Pancreas (tissue), 10 donors: ENCODE measurements around the gene PTPRCAP. TPM values are rescaled to one million over a fixed set of nuclear protein-coding genes. Genes with fewer than 3 reads are reported as not detected.

Source experiments
- ATAC-seq, 4 donors: fragments of 200-7000 bp; cut with Tn5 transposase; one replicate each; pipeline versions ENCODE4 v1.8.0 to v1.9.1; 2020; ENCODE audit warnings: mild to moderate bottlenecking in 4 of 4, moderate library complexity in 4 of 4
- DNase-seq, 6 donors: peaks; one replicate each; pipeline ENCODE4 v3.0.0-alpha.2; 2020
- FAIRE-seq: peaks from 2 replicates; lab custom pipeline; 2012; peaks lifted over from hg19 to GRCh38; lab: Jason Lieb, UNC
- H3K27ac ChIP-seq, 4 donors: fragments of 200-600 bp; sonication (generic); 1 replicate in 3 of 4; 2 replicates in 1 of 4; pipeline versions ENCODE4 v1.5.0 to v1.8.0; 2020
- H3K27me3 ChIP-seq, 4 donors: fragments of 200-600 bp; one replicate each; pipeline ENCODE4 v1.8.0; 2021
- H3K36me3 ChIP-seq, 3 donors: fragments of 200-600 bp; sonication (generic) in 1 of 3; one replicate each; pipeline versions ENCODE4 v1.5.0 to v1.8.0; 2020 to 2021
- H3K4me1 ChIP-seq, 3 donors: fragments of 200-600 bp; one replicate each; pipeline ENCODE4 v1.8.0; 2021
- H3K4me3 ChIP-seq, 4 donors: fragments of 200-600 bp; sonication (generic) in 2 of 4; one replicate each; pipeline versions ENCODE4 v1.5.0 to v1.8.0; 2020 to 2021
- H3K9me3 ChIP-seq, 4 donors: fragments of 200-600 bp; one replicate each; pipeline ENCODE4 v1.8.0; 2021
- CTCF ChIP-seq, 4 donors: fragments of 200-600 bp; sonication (generic) in 3 of 4; IDR thresholded peaks; one replicate each; pipeline versions ENCODE4 v1.5.0 to v1.8.0; 2021; ENCODE audit warnings: antibody characterized with exemption in 4 of 4
- WGBS, 2 donors: extraction: QIAGEN DNeasy Blood & Tissue Kit; methylation state at CpG; one replicate each; pipeline ENCODE4 v1.1.7; 2013; 5-methylcytosine and 5-hydroxymethylcytosine counted together
- intact Hi-C, 3 donors: fragments of 100-400 bp; cut with DNase I; formaldehyde crosslinking; loops; one replicate each; pipeline versions ENCODE4 v1.11.1 to v1.14.2; 2022
- polyA plus RNA-seq, 2 donors: library from polyadenylated mRNA; stranded (reverse); fragments of 200-250 nt; gene quantifications; one replicate each; pipeline ENCODE4 v1.2.3, GENCODE V29; 2013
- total RNA-seq, 6 donors: library from RNA; stranded (reverse); fragmentation: NEBNext Ultra II Directional in 4 of 6; extraction: Animal tissue kit (Norgen Biotek cat#: 25700) in 4 of 6; gene quantifications; one replicate each; pipeline versions ENCODE4 v1.2.1 to v1.2.4, GENCODE V29; 2021 to 2023
- donor health status: healthy with polysubstance abuse.
- donor health status: DM: no; HTN: no; CAD: no; lungs with moderate emphysema.
- donor health status: DM: no; HTN: no; CAD: no.
- donor health status: control.
- donor health status: control.
- donor health status: Bipolar disorder and iron deficiency.
- donor health status: DM: yes; HTN: yes; CAD: no.
- donor health status: DM: no; HTN: no; CAD: no.
- donor health status: DM: no; HTN: no; CAD: no.
- donor health status: DM: yes; HTN: yes; CAD: no.

The PTPRCAP gene
- total and polyA plus RNA-seq, 8 donors = 0.63 to 13.1 (median 2.2) TPM

DNA sequence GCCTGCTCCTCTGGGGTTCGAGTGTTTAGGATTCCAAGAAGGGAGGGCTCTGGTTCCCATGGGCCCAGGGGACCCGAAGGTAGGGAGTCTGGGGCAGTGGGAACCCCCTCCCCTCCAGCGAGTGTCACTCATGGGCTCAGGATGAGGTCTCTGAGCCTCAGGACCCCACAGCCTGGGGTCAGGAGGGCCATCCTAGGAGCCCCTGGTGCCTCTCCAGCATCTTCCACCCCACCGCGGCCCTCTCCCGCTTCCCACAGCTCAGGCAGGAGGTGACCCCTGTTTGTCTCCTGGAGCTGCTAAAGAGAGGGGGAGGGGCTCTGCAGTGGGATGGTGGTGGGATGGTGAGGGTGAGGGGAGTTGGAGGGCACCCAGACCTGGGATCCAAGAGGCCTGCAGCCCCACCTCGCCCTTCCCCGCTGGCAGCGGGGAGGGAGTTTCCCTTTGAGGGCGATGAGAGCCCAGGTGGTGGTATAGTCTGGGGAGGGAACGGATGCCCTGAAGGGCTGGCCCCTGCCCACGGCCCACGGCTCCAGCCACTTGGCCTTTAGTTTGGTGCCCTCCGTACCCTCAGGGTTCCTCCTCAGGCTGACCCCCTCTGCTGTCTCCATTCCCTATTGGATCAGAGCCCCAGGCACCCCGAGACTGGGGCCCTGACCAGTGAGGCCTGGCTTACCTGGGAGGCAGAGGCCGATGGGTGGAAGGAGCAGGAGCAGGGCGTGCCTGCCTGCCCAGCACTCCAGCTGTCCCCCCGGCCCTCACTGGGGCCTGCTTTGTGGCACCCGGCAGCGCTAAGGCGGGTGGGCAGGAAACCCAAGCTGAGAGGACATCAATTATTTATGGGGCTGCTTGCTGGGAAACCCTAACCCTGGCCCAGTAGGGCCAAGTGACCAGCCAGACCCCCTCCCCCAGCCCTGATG lies 16.6 kb upstream of the PTPRCAP start:
- intact Hi-C loops = no loop called here
- H3K36me3 ChIP-seq = no peaks in the 10 kb centered on the region
- peak in 3 of 6 donors; percentile 9 to 59 (median 21) for DNase-seq
- no peaks in the 10 kb centered on the region for H3K27me3 ChIP-seq
- 84 to 85% methylated on average over 20 to 21 of the region's 21 CpGs for WGBS, 2 donors
- TF ChIP-seq CTCF (IDR thresholded peaks at IDR 0.05) = no peak
- H3K4me1 ChIP-seq = peaks cover 0 to 2% (median 0%) of the 10 kb centered on the region in 3 donors
- H3K4me3 ChIP-seq = no peak overlapping the region
- no peak for FAIRE-seq
- H3K9me3 ChIP-seq = no peaks in the 10 kb centered on the region
- no peak overlapping the region for H3K27ac ChIP-seq
- ATAC-seq = no peak

DNA sequence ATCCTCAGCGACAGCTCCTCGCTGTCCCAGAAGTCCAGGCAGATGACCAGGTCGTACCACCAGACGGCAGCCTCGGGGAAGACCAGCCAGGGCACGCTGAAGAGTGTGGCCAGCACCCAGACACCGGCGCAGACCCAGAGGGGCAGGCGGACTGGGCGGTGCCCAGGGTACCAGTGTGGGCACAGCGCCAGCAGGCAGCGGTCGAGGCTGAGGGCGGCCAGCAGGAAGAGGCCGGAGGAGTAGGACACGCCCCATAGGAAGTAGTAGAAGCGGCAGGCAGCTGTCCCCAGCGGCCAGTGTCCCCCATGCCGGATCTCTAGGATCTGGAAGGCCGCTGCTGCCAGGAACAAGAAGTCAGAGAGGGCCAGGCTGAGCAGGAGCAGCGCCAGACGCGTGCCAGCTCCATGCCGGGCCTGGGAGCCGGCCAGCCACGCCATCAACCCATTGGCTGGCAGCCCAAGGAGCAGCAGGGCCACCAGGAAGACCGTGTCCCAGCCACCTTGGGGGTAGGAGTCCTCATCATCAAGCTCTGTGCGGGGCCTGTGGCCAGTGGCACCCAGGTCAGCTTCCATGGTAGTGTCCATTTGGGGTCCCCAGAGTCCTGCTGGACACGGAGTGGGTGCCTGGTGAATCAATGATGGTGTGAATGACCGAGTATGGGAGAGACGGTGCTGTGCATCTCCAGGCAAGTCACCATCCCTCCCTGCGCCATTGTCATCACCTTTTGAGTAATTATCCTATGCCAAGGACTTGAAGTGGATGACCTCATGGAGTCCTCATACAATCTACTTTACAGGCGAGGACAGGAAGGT lies 14.9 kb upstream of the PTPRCAP start, which contains the start of gene GPR152:
Gene GPR152 (minus strand): TSS at position 589 of the 812 bp plus-strand sequence. CDS start 5 bp downstream, at position 584.
- FAIRE-seq (no peak), DNase-seq (peak in 4 of 6 donors; percentile 42 to 86 (median 72)), ATAC-seq (peak; percentile 54 to 82 (median 57))
- Histone ChIP-seq H3K4me3 (peak within 1 kb of the TSS in 1 of 4 donors; percentile 18), H3K27me3 (no peaks in the 10 kb centered on the region), H3K36me3 (no peaks in the 10 kb centered on the region), H3K4me1 (peaks cover 0 to 2% (median 0%) of the 10 kb centered on the region in 3 donors), H3K27ac (peak within 1 kb of the TSS in 2 of 4 donors; percentile 7 to 17), H3K9me3 (no peaks in the 10 kb centered on the region)
- TF ChIP-seq CTCF (IDR thresholded peaks at IDR 0.05) = peak in 1 of 4 donors; percentile 9
- 68 to 78% methylated on average over 32 to 33 of the region's 33 CpGs for WGBS, 2 donors
- intact Hi-C loops = no loop called here

DNA sequence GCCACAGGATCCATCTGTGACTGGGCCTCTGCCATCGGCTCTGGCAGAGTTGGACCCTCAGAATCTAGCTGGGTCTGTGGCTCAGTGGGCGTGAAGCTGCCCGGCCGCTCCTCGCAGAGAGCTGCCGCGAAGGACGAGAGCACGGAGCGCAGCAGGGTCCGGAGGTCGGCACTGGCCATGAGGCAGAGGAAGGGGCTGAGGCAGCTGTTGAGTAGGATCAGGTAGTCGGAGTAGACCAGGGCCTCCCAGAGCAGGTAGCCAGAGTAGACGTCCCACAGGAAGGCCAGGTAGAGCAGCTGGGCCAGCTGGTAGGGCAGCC lies 14.1 kb upstream of the PTPRCAP start:
- no peak overlapping the region for H3K27ac ChIP-seq
- DNase-seq = no peak

More for the DNA sequence above, 14.1 kb upstream of the PTPRCAP start:
- no peaks in the 10 kb centered on the region for H3K27me3 ChIP-seq
- no peak for TF ChIP-seq CTCF (IDR thresholded peaks at IDR 0.05)
- no peaks in the 10 kb centered on the region for H3K36me3 ChIP-seq
- 88 to 95% methylated on average over 14 of the region's 14 CpGs for WGBS, 2 donors
- no peak overlapping the region for H3K4me3 ChIP-seq
- H3K9me3 ChIP-seq = no peaks in the 10 kb centered on the region
- peaks cover 0 to 2% (median 0%) of the 10 kb centered on the region in 3 donors for H3K4me1 ChIP-seq
- no peak for FAIRE-seq
- intact Hi-C loops = no loop called here
- no peak for ATAC-seq
